Measurements from ENCODE around the gene TTC28.

DNA sequence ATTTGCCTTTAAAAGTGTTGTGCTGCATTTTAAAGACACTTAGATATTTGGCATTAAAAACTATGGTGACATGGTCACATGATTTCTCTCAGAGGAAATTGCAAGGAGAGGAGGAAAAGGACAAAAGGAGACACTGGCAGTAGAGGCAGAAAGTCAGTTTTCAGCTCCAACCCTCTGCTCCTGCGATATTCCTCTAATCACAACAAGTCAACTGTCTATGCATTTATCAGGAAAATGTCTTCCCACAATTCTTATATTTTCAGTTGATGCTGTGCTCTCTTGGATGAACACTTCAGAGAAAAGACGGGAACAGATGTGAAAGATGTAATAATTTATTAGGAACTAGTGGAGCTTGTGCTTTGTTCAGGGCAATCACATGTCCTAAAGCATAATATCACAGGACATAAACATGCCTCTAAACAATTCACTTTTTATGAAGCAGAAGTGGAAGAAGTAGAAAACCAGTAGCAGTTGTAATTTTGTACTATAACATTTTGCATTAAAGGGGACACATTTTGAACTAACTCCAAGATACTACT lies 419.8 kb downstream of the TTC28 start:
- no peak for TF ChIP-seq CTCF (IDR thresholded peaks at IDR 0.05)
- no peak for TF ChIP-seq EZH2phosphoT487 (IDR thresholded peaks at IDR 0.05)
